Measurements from ENCODE around the gene CTSO. TPM values are rescaled to one million over a fixed set of nuclear protein-coding genes. Genes with fewer than 3 reads are reported as not detected.
"Not testable (repeated sequence)": the region's sequence is repeated elsewhere in the genome, so short reads cannot be mapped to it uniquely, and the experiment has no call there.

CTSO gene
- total and polyA plus RNA-seq, 2 donors (not counting 3 experiments of a cell fraction or from before 2014, with no cell fraction given): 7.9 to 8.5 TPM

DNA sequence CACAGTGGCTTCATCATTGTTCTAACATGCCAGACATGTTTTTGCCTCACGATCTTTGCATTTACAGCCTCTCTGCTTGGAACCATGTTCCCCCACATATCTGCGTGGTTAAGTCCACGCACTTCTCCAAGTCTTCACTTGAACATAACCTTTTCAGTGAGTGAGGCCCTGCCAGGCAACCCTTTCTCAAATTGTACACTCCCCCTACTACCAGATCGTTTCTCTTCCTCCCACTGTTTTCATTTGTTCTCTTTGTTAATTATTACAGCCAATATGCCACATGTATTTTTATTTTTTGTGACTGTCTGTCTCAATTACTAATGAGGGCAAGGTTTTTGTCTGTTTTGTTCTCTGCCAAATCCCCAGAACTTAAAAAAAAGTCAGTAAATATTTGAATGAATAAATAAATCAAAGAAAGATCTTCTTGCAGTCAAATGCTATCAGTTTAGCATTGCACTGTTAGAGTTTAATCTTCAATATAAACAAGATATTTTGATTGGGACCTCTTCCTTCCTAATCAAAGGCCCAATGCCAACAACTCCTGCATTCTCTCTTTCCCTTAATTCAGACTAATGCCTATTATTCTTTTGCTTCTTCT is 18.2 kb downstream of the CTSO start:
- intact Hi-C loops (cut with micrococcal nuclease): no loop called here

DNA sequence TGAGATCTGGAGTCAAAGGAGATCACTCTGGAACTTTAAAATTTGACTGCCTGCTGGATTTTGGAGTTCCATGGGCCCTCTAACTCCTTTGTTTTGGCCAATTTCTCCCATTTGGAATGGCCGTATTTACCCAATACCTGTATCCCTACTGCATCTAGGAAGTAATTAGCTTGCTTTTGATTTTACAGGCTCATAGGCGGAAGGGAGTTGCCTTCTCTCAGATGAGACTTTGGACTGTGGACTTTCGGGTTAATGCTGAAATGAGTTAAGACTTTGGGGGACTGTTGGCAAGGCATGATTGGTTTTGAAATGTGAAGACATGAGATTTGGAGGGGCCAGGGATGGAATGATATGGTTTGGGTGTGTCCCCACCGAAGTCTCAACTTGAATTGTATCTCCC is 19.0 kb downstream of the CTSO start:
- H3K4me1 ChIP-seq (ENCODE audit: control insufficient read depth, extremely low read depth, insufficient read depth, low read length); H3K9me3 ChIP-seq (replicated peaks; ENCODE audit: control insufficient read depth, insufficient read depth, low read length); H3K36me3 ChIP-seq (ENCODE audit: control insufficient read depth in 2 of 2, extremely low read depth in 1 of 2, insufficient read depth in 2 of 2, low read length in 2 of 2); H3K79me2 ChIP-seq (ENCODE audit: control insufficient read depth, insufficient read depth, low read length); H4K20me1 ChIP-seq (replicated peaks; ENCODE audit: control insufficient read depth, extremely low read depth, insufficient read depth, low read length); H3K9me1 ChIP-seq (replicated peaks; ENCODE audit: control insufficient read depth, extremely low read depth, insufficient read depth, low read length); H3K4me2 ChIP-seq (ENCODE audit: insufficient read depth, low read length); FAIRE-seq; H3K27me3 ChIP-seq (ENCODE audit: control insufficient read depth in 2 of 2, insufficient read depth in 2 of 2, low read length in 2 of 2); DNase-seq (ENCODE audit: low read depth, low spot score); CTCF ChIA-PET; dilution Hi-C loops (cut with MboI; ENCODE audit: extremely low pct_ligation_motif_present, low sequenced_read_pairs); H3K9ac ChIP-seq (replicated peaks; ENCODE audit: extremely low read depth, insufficient read depth, low read length); BruUV-seq (replicated peaks); H2AFZ ChIP-seq (ENCODE audit: low read depth, low read length); POLR2A ChIA-PET; intact Hi-C loops (cut with micrococcal nuclease); H3K4me3 ChIP-seq (replicated peaks in 1 of 3; ENCODE audit: insufficient read depth in 1 of 3, low read depth in 1 of 3, low read length in 3 of 3); H3K27ac ChIP-seq (ENCODE audit: insufficient read depth, low read depth, low read length): not testable (repeated sequence)

More for the DNA sequence above, 18.2 kb downstream of the CTSO start:
- H3K36me3 ChIP-seq (ENCODE audit: control insufficient read depth in 2 of 2, extremely low read depth in 1 of 2, insufficient read depth in 2 of 2, low read length in 2 of 2): no peaks in the 10 kb centered on the region
- no peak overlapping the region for H3K9ac ChIP-seq (replicated peaks; ENCODE audit: extremely low read depth, insufficient read depth, low read length)
- no peak for TF ChIP-seq MYC (IDR thresholded peaks at IDR 0.05; ENCODE audit: low read depth, low read length)
- TF ChIP-seq EZH2 (IDR thresholded peaks at IDR 0.05; ENCODE audit: borderline replicate concordance, low read depth, low read length, severe bottlenecking): no peak
- TF ChIP-seq MAX (IDR thresholded peaks at IDR 0.05; ENCODE audit: insufficient read depth, insufficient read length): no peak
- TF ChIP-seq GATA2 (IDR thresholded peaks at IDR 0.05; ENCODE audit: insufficient read depth, insufficient read length, low read depth, low read length): no peak
- TF ChIP-seq POLR2A (IDR thresholded peaks at IDR 0.05; ENCODE audit: low read depth, low read length): no peak
- no peak for TF ChIP-seq POLR2AphosphoS5 (IDR thresholded peaks at IDR 0.05; ENCODE audit: insufficient read depth, low read depth, low read length)
- no peak for TF ChIP-seq CTCF (IDR thresholded peaks at IDR 0.05; ENCODE audit: extremely low read depth in 1 of 2, insufficient read depth in 1 of 2, low read depth in 1 of 2, low read length in 2 of 2)
- TF ChIP-seq FOS (IDR thresholded peaks at IDR 0.05; ENCODE audit: borderline replicate concordance, insufficient read depth, low read length): no peak
- TF ChIP-seq JUN (IDR thresholded peaks at IDR 0.05; ENCODE audit: borderline replicate concordance, insufficient read depth, insufficient read length, low read depth): no peak
- no peaks in the 10 kb centered on the region for H3K27me3 ChIP-seq (ENCODE audit: control insufficient read depth in 2 of 2, insufficient read depth in 2 of 2, low read length in 2 of 2)
- H3K27ac ChIP-seq (ENCODE audit: insufficient read depth, low read depth, low read length): no peak overlapping the region
- no peaks in the 10 kb centered on the region for H3K79me2 ChIP-seq (ENCODE audit: control insufficient read depth, insufficient read depth, low read length)
- POLR2A ChIA-PET: no interaction called here
- no peaks in the 10 kb centered on the region for H3K9me1 ChIP-seq (replicated peaks; ENCODE audit: control insufficient read depth, extremely low read depth, insufficient read depth, low read length)
- H3K9me3 ChIP-seq (replicated peaks; ENCODE audit: control insufficient read depth, insufficient read depth, low read length): no peaks in the 10 kb centered on the region
- FAIRE-seq: no peak
- no peaks in the 10 kb centered on the region for H4K20me1 ChIP-seq (replicated peaks; ENCODE audit: control insufficient read depth, extremely low read depth, insufficient read depth, low read length)
- DNase-seq (ENCODE audit: low read depth, low spot score): no peak
- H3K4me2 ChIP-seq (ENCODE audit: insufficient read depth, low read length): no peak overlapping the region
- no peak overlapping the region for H3K4me3 ChIP-seq (replicated peaks in 1 of 3; ENCODE audit: insufficient read depth in 1 of 3, low read depth in 1 of 3, low read length in 3 of 3)
- no TSS peak for BruUV-seq (replicated peaks)
- dilution Hi-C loops (cut with MboI; ENCODE audit: extremely low pct_ligation_motif_present, low sequenced_read_pairs): no loop called here
- H2AFZ ChIP-seq (ENCODE audit: low read depth, low read length): no peak overlapping the region
- H3K4me1 ChIP-seq (ENCODE audit: control insufficient read depth, extremely low read depth, insufficient read depth, low read length): no peaks in the 10 kb centered on the region
- CTCF ChIA-PET: no interaction called here

Measured in endothelial cell of umbilical vein (primary cell).